Body of pancreas (tissue), 4 donors: ENCODE measurements around the gene KMO. TPM values are rescaled to one million over a fixed set of nuclear protein-coding genes. Genes with fewer than 3 reads are reported as not detected.

Experiments used
- ATAC-seq: fragments of 150-250 bp; one replicate; pipeline ENCODE4 v1.9.1; 2016
- DNase-seq, 4 donors: peaks; one replicate each; pipeline ENCODE4 v3.0.0-alpha.2; 2019
- H3K27ac ChIP-seq, 4 donors: fragments of 200-600 bp; sonication (generic); 1 replicate in 3 of 4; 2 replicates in 1 of 4; pipeline versions ENCODE4 v1.5.1 to v1.6.1; 2016 to 2019; ENCODE audit warnings: mild to moderate bottlenecking in 1 of 4, mixed read lengths in 1 of 4, moderate library complexity in 1 of 4
- H3K27me3 ChIP-seq, 2 donors: fragments of 200-600 bp; sonication (generic); one replicate each; pipeline ENCODE4 v1.6.0; 2016; ENCODE audit warnings: mild to moderate bottlenecking in 1 of 2
- H3K36me3 ChIP-seq, 2 donors: fragments of 200-600 bp; sonication (generic); replicated peaks in 1 of 2; 2 replicates each; pipeline ENCODE4 v1.5.1; 2016; ENCODE audit warnings: low read depth in 2 of 2; ENCODE audit not compliant: insufficient read depth in 1 of 2
- H3K4me1 ChIP-seq: fragments of 200-600 bp; sonication (generic); one replicate; pipeline ENCODE4 v1.6.0; 2016
- H3K4me3 ChIP-seq, 2 donors: fragments of 200-600 bp; sonication (generic); 1 replicate in 1 of 2; 2 replicates in 1 of 2; pipeline ENCODE4 v1.5.1; 2016 to 2019
- H3K9me3 ChIP-seq, 3 donors: fragments of 200-600 bp; sonication (generic); 1 replicate in 2 of 3; 2 replicates in 1 of 3; pipeline ENCODE4 v1.5.1; 2016
- CTCF ChIP-seq, 7 experiments: fragments of 450-650 bp in 4 of 7; fragments of 200-600 bp in 3 of 7; sonication (generic) in 3 of 7; IDR thresholded peaks; one replicate each; pipeline ENCODE4 v1.5.1; 2016 to 2019; ENCODE audit warnings: antibody characterized with exemption in 7 of 7
- POLR2A ChIP-seq, 3 donors: fragments of 450-650 bp; IDR thresholded peaks; one replicate each; pipeline ENCODE4 v1.6.1; 2016; ENCODE audit warnings: antibody characterized with exemption in 3 of 3, mild to moderate bottlenecking in 2 of 3
- WGBS, 2 donors: methylation state at CpG; one replicate each; pipeline ENCODE4 v1.1.5; 2017; 5-methylcytosine and 5-hydroxymethylcytosine counted together
- intact Hi-C: fragments of 100-400 bp; cut with DNase I; formaldehyde crosslinking; loops from one replicate; pipeline ENCODE4 v1.15.1; 2023
- total RNA-seq, 2 donors: library from RNA; depleted of rRNA; stranded (reverse); fragments of >200 nt; gene quantifications; one replicate each; pipeline ENCODE4 v1.1.0, GENCODE V29; 2016

KMO gene
- total RNA-seq, 2 donors from 2014 or later = 1.3 to 3.6 TPM

GRCh38 chr1:241637046-241637590 lies 104.9 kb downstream of the KMO start:
- no peaks in the 10 kb centered on the region for H3K9me3 ChIP-seq
- no peaks in the 10 kb centered on the region for H3K36me3 ChIP-seq
- no peak overlapping the region for H3K4me3 ChIP-seq
- H3K4me1 ChIP-seq = peaks cover 38% of the 10 kb centered on the region
- DNase-seq (no peak), ATAC-seq (no peak)
- no peak for TF ChIP-seq POLR2A (IDR thresholded peaks at IDR 0.05)
- TF ChIP-seq CTCF (IDR thresholded peaks at IDR 0.05) = no peak
- intact Hi-C loops = loop anchor here (10.0 kb wide), 1 partner anchor 102 kb away; the partner anchor contains the start of gene KMO
- no peaks in the 10 kb centered on the region for H3K27me3 ChIP-seq
- no peak overlapping the region for H3K27ac ChIP-seq

- Histone ChIP-seq H3K36me3 (no peaks in the 10 kb centered on the region), H3K27me3 (no peaks in the 10 kb centered on the region), H3K4me1 (peaks cover 38% of the 10 kb centered on the region), H3K4me3 (no peak overlapping the region), H3K27ac (no peak overlapping the region), H3K9me3 (no peaks in the 10 kb centered on the region)
- 75 to 78% methylated on average over 4 of the region's 4 CpGs for WGBS, 2 donors
- intact Hi-C loops = loop anchor here (10.0 kb wide), 1 partner anchor 103 kb away; the partner anchor contains the start of gene KMO
- ATAC-seq (no peak), DNase-seq (peak in 1 of 4 donors; percentile 2)
- TF ChIP-seq CTCF (IDR thresholded peaks at IDR 0.05) (no peak), POLR2A (IDR thresholded peaks at IDR 0.05) (no peak)
Observed at GRCh38 chr1:241637604-241638003, 105.4 kb downstream of the KMO start.

GRCh38 chr1:241638099-241638682 lies 106.0 kb downstream of the KMO start:
- no peak for TF ChIP-seq POLR2A (IDR thresholded peaks at IDR 0.05)
- TF ChIP-seq CTCF (IDR thresholded peaks at IDR 0.05) = no peak
- Histone ChIP-seq H3K27me3 (no peaks in the 10 kb centered on the region), H3K27ac (no peak overlapping the region), H3K4me1 (peaks cover 38% of the 10 kb centered on the region), H3K9me3 (no peaks in the 10 kb centered on the region), H3K36me3 (no peaks in the 10 kb centered on the region), H3K4me3 (no peak overlapping the region)
- ATAC-seq = no peak
- intact Hi-C loops = loop anchor here (10.0 kb wide), 1 partner anchor 103 kb away; the partner anchor contains the start of gene KMO
- 54 to 66% methylated on average over 5 of the region's 5 CpGs for WGBS, 2 donors
- DNase-seq = no peak

GRCh38 chr1:241638909-241639622 lies 106.9 kb downstream of the KMO start:
- intact Hi-C loops = loop anchor here (10.0 kb wide), 1 partner anchor 104 kb away; the partner anchor contains the start of gene KMO
- TF ChIP-seq CTCF (IDR thresholded peaks at IDR 0.05) (no peak), POLR2A (IDR thresholded peaks at IDR 0.05) (no peak)
- Histone ChIP-seq H3K27ac (peak overlapping the region in 2 of 4 donors; percentile 69 to 81), H3K9me3 (no peaks in the 10 kb centered on the region), H3K27me3 (no peaks in the 10 kb centered on the region), H3K4me1 (peaks cover 38% of the 10 kb centered on the region), H3K36me3 (no peaks in the 10 kb centered on the region), H3K4me3 (peak overlapping the region; percentile 56 to 88)
- WGBS, 2 donors = 14% methylated on average over 11 of the region's 11 CpGs
- ATAC-seq = no peak
- DNase-seq = no peak
